ENCODE data around the gene DIAPH3.

GRCh38 chr13:60051754-60052285 is 111.9 kb downstream of the DIAPH3 start:
- TF ChIP-seq NRF1 (IDR thresholded peaks at IDR 0.05; ENCODE audit: low read depth, low read length) (no peak), TEAD4 (IDR thresholded peaks at IDR 0.05; ENCODE audit: low read depth, low read length) (no peak), TAF1 (IDR thresholded peaks at IDR 0.05; ENCODE audit: low read depth, low read length) (no peak), POLR2A (IDR thresholded peaks at IDR 0.05; ENCODE audit: control extremely low read depth in 1 of 2, low read depth in 2 of 2, low read length in 2 of 2) (no peak), CTCF (IDR thresholded peaks at IDR 0.05; ENCODE audit: control extremely low read depth in 1 of 3, insufficient read depth in 1 of 3, low read depth in 1 of 3, low read length in 3 of 3) (no peak), EZH2 (IDR thresholded peaks at IDR 0.05; ENCODE audit: low read depth, low read length, severe bottlenecking) (no peak), SIX5 (IDR thresholded peaks at IDR 0.05; ENCODE audit: low read depth, low read length) (no peak), GTF2F1 (IDR thresholded peaks at IDR 0.05; ENCODE audit: borderline replicate concordance, low read depth, low read length) (no peak), RAD21 (IDR thresholded peaks at IDR 0.05 in 1 of 2, conservative IDR thresholded peaks at IDR 0.05 in 1 of 2; ENCODE audit: low read depth in 2 of 2, low read length in 2 of 2) (no peak), CHD2 (IDR thresholded peaks at IDR 0.05; ENCODE audit: low read length) (no peak), POLR2AphosphoS5 (IDR thresholded peaks at IDR 0.05; ENCODE audit: low read depth, low read length) (no peak), MAX (IDR thresholded peaks at IDR 0.05) (no peak)

Measured in H1 (cell line).